OCI-LY7 (cell line): ENCODE data around the gene THAP4. TPM values are rescaled to one million over a fixed set of nuclear protein-coding genes. Genes with fewer than 3 reads are reported as not detected.

Source experiments
- BruUV-seq: library from RNA; stranded (reverse); fragments of 400-500 nt; replicated peaks from 2 replicates; lab custom pipeline; 2021; lab: Mats Ljungman, UMichigan
- CTCF ChIA-PET: fragments of 300-600 bp; sonication (Branson Sonifier 250); formaldehyde crosslinking; loops from one replicate; lab custom pipeline; 2022; ENCODE audit warnings: antibody characterized with exemption; ENCODE audit not compliant: unreplicated experiment; lab: Charles Lee
- POLR2A ChIA-PET: fragments of 300-600 bp; sonication (Branson Sonifier 250); formaldehyde crosslinking; loops from one replicate; lab custom pipeline; 2022; ENCODE audit warnings: antibody characterized with exemption; lab: Charles Lee
- DNase-seq: peaks from one replicate; pipeline ENCODE4 v3.0.0-alpha.2; 2015; ENCODE audit warnings: low spot score
- H2AFZ ChIP-seq: fragments of 200-600 bp; sonication (generic), shearing (Covaris generic); 2 replicates; pipeline ENCODE4 v1.6.1; 2014; ENCODE audit warnings: mild to moderate bottlenecking, antibody characterized with exemption, low read length, moderate library complexity
- H3K27ac ChIP-seq: fragments of 200-600 bp; sonication (generic); 2 replicates; pipeline ENCODE4 v1.5.1; 2014; ENCODE audit warnings: mixed run types, low read depth, mild to moderate bottlenecking, moderate library complexity, low read length, inconsistent platforms; ENCODE audit not compliant: poor library complexity, severe bottlenecking
- H3K36me3 ChIP-seq: fragments of 200-600 bp; sonication (generic); 2 replicates; pipeline ENCODE4 v1.6.1; 2014; ENCODE audit warnings: mild to moderate bottlenecking, antibody characterized with exemption, low read length, moderate library complexity, mixed read lengths; ENCODE audit not compliant: insufficient read depth
- H3K4me1 ChIP-seq: fragments of 200-600 bp; sonication (generic); 2 replicates; pipeline ENCODE4 v1.5.1; 2014; ENCODE audit warnings: mild to moderate bottlenecking, low read length; ENCODE audit not compliant: insufficient read depth, poor library complexity, severe bottlenecking
- H3K4me2 ChIP-seq: fragments of 200-600 bp; sonication (generic); 2 replicates; pipeline ENCODE4 v1.6.1; 2014; ENCODE audit warnings: mild to moderate bottlenecking, low read length
- H3K4me3 ChIP-seq: fragments of 200-600 bp; sonication (generic); 2 replicates; pipeline ENCODE4 v1.5.1; 2014; ENCODE audit warnings: mild to moderate bottlenecking, low read depth, low read length; ENCODE audit not compliant: poor library complexity, severe bottlenecking
- H3K79me2 ChIP-seq: fragments of 200-600 bp; sonication (generic); 2 replicates; pipeline ENCODE4 v1.6.1; 2016; ENCODE audit warnings: low read depth, mild to moderate bottlenecking, low read length, moderate library complexity, mixed read lengths; ENCODE audit not compliant: insufficient read depth
- H3K9me2 ChIP-seq: fragments of 200-600 bp; sonication (generic); 2 replicates; pipeline ENCODE4 v1.6.1; 2016; ENCODE audit warnings: mild to moderate bottlenecking, low read length, mixed read lengths; ENCODE audit not compliant: insufficient read depth
- H3K9me3 ChIP-seq: fragments of 200-600 bp; sonication (generic); 2 replicates; pipeline ENCODE4 v1.6.1; 2014; ENCODE audit warnings: mild to moderate bottlenecking, mixed run types, low read length, mixed read lengths
- H4K20me1 ChIP-seq: fragments of 200-600 bp; sonication (generic); 2 replicates; pipeline ENCODE4 v1.6.1; 2014; ENCODE audit warnings: mild to moderate bottlenecking, antibody characterized with exemption, low read length, moderate library complexity, mixed read lengths; ENCODE audit not compliant: insufficient read depth
- CTCF ChIP-seq: fragments of 200-600 bp; sonication (generic); conservative IDR thresholded peaks from 2 replicates; pipeline ENCODE4 v1.5.1; 2014; ENCODE audit warnings: mild to moderate bottlenecking, antibody characterized with exemption, low read length, moderate library complexity, mixed read lengths
- EZH2phosphoT487 ChIP-seq: fragments of 200-600 bp; sonication (generic); IDR thresholded peaks from 2 replicates; pipeline ENCODE4 v1.6.1; 2018; ENCODE audit warnings: low read depth, borderline replicate concordance, mild to moderate bottlenecking, mixed run types, antibody characterized with exemption, low read length, moderate library complexity, mixed read lengths
- intact Hi-C: fragments of 100-400 bp; cut with micrococcal nuclease; formaldehyde crosslinking; loops from one replicate; pipeline ENCODE4 v1.10.0; 2022; ENCODE audit not compliant: unreplicated experiment
- total RNA-seq, 2 experiments: library from RNA; depleted of rRNA in 1 of 2; stranded (reverse); fragments of >200 nt in 1 of 2; shearing (Covaris generic) in 1 of 2; gene quantifications; 2 replicates each; pipeline ENCODE4 v1.2.3, GENCODE V29; 2014 to 2022

Gene THAP4
- total RNA-seq, 2 experiments from 2014 or later, result 61.6 to 65.6 TPM

- TF ChIP-seq CTCF (peak; percentile 81), EZH2phosphoT487 (no peak)
- POLR2A ChIA-PET, result interaction anchor here (1.3 kb wide), 1 partner anchor 854 kb away, joined by 4 read pairs; no protein-coding TSS in a partner anchor
Measured at GRCh38 chr2:241659150-241659739, 22.3 kb upstream of the THAP4 start.

GRCh38 chr2:241658296-241658695, 21.3 kb upstream of the THAP4 start:
- ChIA-PET CTCF (no interaction called here), POLR2A (interaction anchor here (1.3 kb wide), 1 partner anchor 853 kb away, joined by 4 read pairs; no protein-coding TSS in a partner anchor)
- Histone ChIP-seq H3K36me3 (peaks cover 74% of the 10 kb centered on the region), H4K20me1 (no peaks in the 10 kb centered on the region), H3K79me2 (no peaks in the 10 kb centered on the region), H3K27ac (no peak overlapping the region), H3K4me2 (no peak overlapping the region), H3K4me1 (no peaks in the 10 kb centered on the region), H3K4me3 (no peak overlapping the region), H2AFZ (no peak overlapping the region), H3K9me3 (no peaks in the 10 kb centered on the region), H3K9me2 (no peaks in the 10 kb centered on the region)
- no TSS peak for BruUV-seq
- TF ChIP-seq CTCF (no peak), EZH2phosphoT487 (no peak)
- DNase-seq, result no peak
- intact Hi-C loops, result no loop called here

More at GRCh38 chr2:241659150-241659739, 22.3 kb upstream of the THAP4 start:
- Histone ChIP-seq H3K9me2 (no peaks in the 10 kb centered on the region), H3K36me3 (peaks cover 65% of the 10 kb centered on the region), H2AFZ (no peak overlapping the region), H3K4me2 (no peak overlapping the region), H4K20me1 (no peaks in the 10 kb centered on the region), H3K4me3 (no peak overlapping the region), H3K27ac (no peak overlapping the region), H3K9me3 (no peaks in the 10 kb centered on the region), H3K79me2 (no peaks in the 10 kb centered on the region), H3K4me1 (no peaks in the 10 kb centered on the region)
- intact Hi-C loops, result no loop called here
- no TSS peak for BruUV-seq
- CTCF ChIA-PET, result no interaction called here
- peak; percentile 52 for DNase-seq

GRCh38 chr2:241657786-241658254, 20.9 kb upstream of the THAP4 start:
- H3K27ac ChIP-seq, result no peak overlapping the region
- H3K4me1 ChIP-seq, result no peaks in the 10 kb centered on the region
- ChIA-PET POLR2A (interaction anchor here (0.5 kb wide), 1 partner anchor 76 kb away, joined by 5 read pairs; no protein-coding TSS in a partner anchor), CTCF (no interaction called here)
- no TSS peak for BruUV-seq
- no peaks in the 10 kb centered on the region for H3K79me2 ChIP-seq
- no peaks in the 10 kb centered on the region for H3K9me3 ChIP-seq
- intact Hi-C loops, result no loop called here
- DNase-seq, result no peak
- no peaks in the 10 kb centered on the region for H3K9me2 ChIP-seq
- H3K4me2 ChIP-seq, result no peak overlapping the region
- no peaks in the 10 kb centered on the region for H4K20me1 ChIP-seq
- peaks cover 79% of the 10 kb centered on the region for H3K36me3 ChIP-seq
- H3K4me3 ChIP-seq, result no peak overlapping the region
- TF ChIP-seq EZH2phosphoT487 (no peak), CTCF (no peak)
- H2AFZ ChIP-seq, result no peak overlapping the region
